Spleen (tissue), 11 donors: Measurements from ENCODE around the gene S100A6. TPM values are rescaled to one million over a fixed set of nuclear protein-coding genes. Genes with fewer than 3 reads are reported as not detected.

Experiments
- DNase-seq: peaks from one replicate; pipeline ENCODE4 v3.0.0-alpha.2; 2020
- H3K27ac ChIP-seq, 8 donors: fragments of 200-600 bp; sonication (generic) in 7 of 8; 1 replicate in 4 of 8; 2 replicates in 4 of 8; pipeline versions ENCODE4 v1.5.0 to v1.8.0; 2016 to 2021; ENCODE audit warnings: inconsistent platforms in 4 of 8, mild to moderate bottlenecking in 4 of 8, moderate library complexity in 1 of 8
- H3K27me3 ChIP-seq, 7 donors: fragments of 200-600 bp; sonication (generic) in 6 of 7; replicated peaks in 1 of 7; 1 replicate in 4 of 7; 2 replicates in 3 of 7; pipeline versions ENCODE4 v1.5.0 to v1.8.0; 2016 to 2021; ENCODE audit warnings: inconsistent platforms in 3 of 7, mild to moderate bottlenecking in 1 of 7
- H3K36me3 ChIP-seq, 6 donors: fragments of 200-600 bp; sonication (generic) in 5 of 6; 1 replicate in 4 of 6; 2 replicates in 2 of 6; pipeline versions ENCODE4 v1.5.0 to v1.8.0; 2016 to 2021; ENCODE audit warnings: inconsistent platforms in 2 of 6
- H3K4me1 ChIP-seq, 6 donors: fragments of 200-600 bp; sonication (generic) in 5 of 6; 1 replicate in 3 of 6; 2 replicates in 3 of 6; pipeline versions ENCODE4 v1.5.0 to v1.8.0; 2016 to 2021; ENCODE audit warnings: inconsistent platforms in 3 of 6
- H3K4me3 ChIP-seq, 8 donors: fragments of 200-600 bp; sonication (generic) in 7 of 8; 1 replicate in 4 of 8; 2 replicates in 4 of 8; pipeline versions ENCODE4 v1.5.0 to v1.8.0; 2016 to 2021; ENCODE audit warnings: inconsistent platforms in 4 of 8, mild to moderate bottlenecking in 4 of 8, moderate library complexity in 2 of 8
- H3K9me3 ChIP-seq, 8 donors: fragments of 200-600 bp; sonication (generic) in 7 of 8; 1 replicate in 4 of 8; 2 replicates in 4 of 8; pipeline versions ENCODE4 v1.5.0 to v1.8.0; 2016 to 2021; ENCODE audit warnings: inconsistent platforms in 4 of 8
- CTCF ChIP-seq, 11 experiments: fragments of 200-600 bp in 7 of 11; fragments of 450-650 bp in 4 of 11; sonication (generic) in 4 of 11; IDR thresholded peaks in 8 of 11; conservative IDR thresholded peaks in 3 of 11; 1 replicate in 7 of 11; 2 replicates in 4 of 11; pipeline versions ENCODE4 v1.4.0 to v1.8.0; 2016 to 2021; ENCODE audit warnings: antibody characterized with exemption in 11 of 11, inconsistent platforms in 4 of 11, mild to moderate bottlenecking in 1 of 11
- POLR2A ChIP-seq, 3 donors: fragments of 450-650 bp; IDR thresholded peaks; one replicate each; pipeline ENCODE4 v1.5.1; 2017; ENCODE audit warnings: antibody characterized with exemption in 3 of 3, mild to moderate bottlenecking in 1 of 3
- POLR2AphosphoS5 ChIP-seq, 3 donors: sonication (generic); formaldehyde crosslinking; IDR thresholded peaks; one replicate each; pipeline ENCODE4 v1.5.1; 2017; ENCODE audit warnings: antibody characterized with exemption in 3 of 3
- WGBS, 5 donors: extraction: QIAGEN DNeasy Blood & Tissue Kit in 3 of 5; methylation state at CpG; one replicate each; pipeline versions ENCODE4 v1.1.5 to v1.1.7; 2013 to 2018; 5-methylcytosine and 5-hydroxymethylcytosine counted together
- intact Hi-C: fragments of 100-400 bp; cut with DNase I; formaldehyde crosslinking; loops from one replicate; pipeline ENCODE4 v1.15.0; 2023; ENCODE audit warnings: low total_unique reads
- polyA plus RNA-seq, 3 donors: library from polyadenylated mRNA; stranded (reverse); fragments of 200-250 nt; gene quantifications; one replicate each; pipeline ENCODE4 v1.2.1, GENCODE V29; 2013
- total RNA-seq, 7 donors: library from RNA; depleted of rRNA in 3 of 7; stranded (reverse); fragments of >200 nt in 3 of 7; fragmentation: NEBNext Ultra II Directional in 4 of 7; extraction: Animal tissue kit (Norgen Biotek cat#: 25700) in 4 of 7; gene quantifications; one replicate each; pipeline versions ENCODE4 v1.1.0 to v1.2.1, GENCODE V29; 2016 to 2021
- donor health status: healthy with polysubstance abuse.
- donor health status: DM: no; HTN: no; CAD: no; lungs with moderate emphysema.
- donor health status: DM: no; HTN: no; CAD: no.
- donor health status: Bipolar disorder and iron deficiency.
- donor health status: healthy.
- donor health status: DM: no; HTN: no; CAD: no.
- donor health status: DM: yes; HTN: yes; CAD: no.

S100A6 gene
- total and polyA plus RNA-seq, 10 donors: 121 to 779 (median 226) TPM

- Histone ChIP-seq H3K27me3 (no peaks in the 10 kb centered on the region), H3K4me1 (peaks cover 31 to 78% (median 66%) of the 10 kb centered on the region in 6 donors), H3K4me3 (peak overlapping the region in 6 of 8 donors; percentile 56 to 84 (median 68)), H3K27ac (peak overlapping the region; percentile 88 to 99 (median 95)), H3K36me3 (peaks cover 0 to 12% (median 0%) of the 10 kb centered on the region in 6 donors), H3K9me3 (no peaks in the 10 kb centered on the region)
- peak; percentile 74 for DNase-seq
- TF ChIP-seq POLR2A (IDR thresholded peaks at IDR 0.05) (no peak), CTCF (IDR thresholded peaks at IDR 0.05 in 8 of 11, conservative IDR thresholded peaks at IDR 0.05 in 3 of 11) (no peak), POLR2AphosphoS5 (IDR thresholded peaks at IDR 0.05) (no peak)
- intact Hi-C loops: no loop called here
- 72 to 87% (median 77%) methylated on average over 9 of the region's 9 CpGs for WGBS, 5 donors
These were observed 1.0 kb upstream of the S100A6 start for GRCh38 chr1:153536671-153537375.

- Histone ChIP-seq H3K4me1 (peaks cover 29 to 78% (median 63%) of the 10 kb centered on the region in 6 donors), H3K4me3 (peak overlapping the region; percentile 56 to 84 (median 66)), H3K27me3 (no peaks in the 10 kb centered on the region), H3K27ac (peak overlapping the region; percentile 88 to 99 (median 95)), H3K9me3 (no peaks in the 10 kb centered on the region), H3K36me3 (peaks cover 0 to 12% (median 0%) of the 10 kb centered on the region in 6 donors)
- DNase-seq: peak; percentile 94
- intact Hi-C loops: no loop called here
- 1 to 2% (median 1%) methylated on average over 14 to 38 of the region's 38 CpGs for WGBS, 5 donors
- peak in 1 of 11 experiments; percentile 13 for TF ChIP-seq CTCF (IDR thresholded peaks at IDR 0.05 in 8 of 11, conservative IDR thresholded peaks at IDR 0.05 in 3 of 11)
- TF ChIP-seq POLR2A (IDR thresholded peaks at IDR 0.05): peak in 2 of 3 donors; percentile 14 to 52
- peak; percentile 91 to 94 (median 93) for TF ChIP-seq POLR2AphosphoS5 (IDR thresholded peaks at IDR 0.05)
These were observed 350 bp upstream of the S100A6 start for GRCh38 chr1:153536012-153536670.

GRCh38 chr1:153534925-153535241 lies 908 bp downstream of the S100A6 start:
- peaks cover 21 to 73% (median 53%) of the 10 kb centered on the region in 6 donors for H3K4me1 ChIP-seq
- intact Hi-C loops: loop anchor here (5.0 kb wide), 1 partner anchor 32 kb away; the partner anchor contains the start of gene S100A2
- peak overlapping the region; percentile 88 to 99 (median 95) for H3K27ac ChIP-seq
- no peak for DNase-seq
- H3K4me3 ChIP-seq: peak overlapping the region; percentile 56 to 84 (median 66)
- WGBS, 5 donors: 76 to 88% (median 86%) methylated on average over 3 of the region's 3 CpGs
- H3K27me3 ChIP-seq: no peaks in the 10 kb centered on the region
- H3K36me3 ChIP-seq: peaks cover 0 to 12% (median 0%) of the 10 kb centered on the region in 6 donors
- no peak for TF ChIP-seq POLR2AphosphoS5 (IDR thresholded peaks at IDR 0.05)
- no peak for TF ChIP-seq CTCF (IDR thresholded peaks at IDR 0.05 in 8 of 11, conservative IDR thresholded peaks at IDR 0.05 in 3 of 11)
- TF ChIP-seq POLR2A (IDR thresholded peaks at IDR 0.05): no peak
- no peaks in the 10 kb centered on the region for H3K9me3 ChIP-seq
